ENCODE results near the gene SORBS1. TPM values are rescaled to one million over a fixed set of nuclear protein-coding genes. Genes with fewer than 3 reads are reported as not detected.
A peak's percentile ranks its signal among the peaks of the same experiment; 100 is the strongest.

SORBS1 gene
- total and polyA plus RNA-seq, 2 of the 13 experiments (the other 11 are each of a cell fraction or from before 2014, with no cell fraction given), result 16.8 to 39.8 TPM

GRCh38 chr10:95508730-95509129 is 52.4 kb downstream of the SORBS1 start:
- 51% methylated on average over 3 of the region's 3 CpGs for WGBS (ENCODE audit: low lambda C conversion rate)
- ATAC-seq (peak; percentile 50), DNase-seq (ENCODE audit: low spot score) (peak; percentile 28), FAIRE-seq (no peak)
- Histone ChIP-seq H2AFZ (ENCODE audit: low read length) (no peak overlapping the region), H3K4me3 (replicated peaks in 1 of 3; ENCODE audit: insufficient read depth in 1 of 3, low read depth in 2 of 3, low read length in 3 of 3) (no peak overlapping the region), H3K4me2 (ENCODE audit: low read depth, low read length) (peak overlapping the region; percentile 36), H3K27ac (ENCODE audit: extremely low read length, insufficient read depth, low read length) (peak overlapping the region; percentile 19), H3K9ac (ENCODE audit: insufficient read depth, low read depth, low read length) (0 out of 2 replicates have a peak overlapping the region, but pooled peaks have one; percentile 14), H3K4me1 (ENCODE audit: insufficient read depth, low read length) (peaks cover 78% of the 10 kb centered on the region), H4K20me1 (ENCODE audit: insufficient read depth, low read length) (no peaks in the 10 kb centered on the region), H3K9me3 (ENCODE audit: low read length) (no peaks in the 10 kb centered on the region), H3K27me3 (ENCODE audit: control insufficient read depth in 1 of 2, insufficient read depth in 2 of 2, low read length in 2 of 2) (no peaks in the 10 kb centered on the region), H3K36me3 (replicated peaks in 1 of 2; ENCODE audit: control insufficient read depth in 1 of 2, insufficient read depth in 2 of 2, low read length in 2 of 2) (no peaks in the 10 kb centered on the region), H3K79me2 (ENCODE audit: insufficient read depth, low read length) (peaks cover 56% of the 10 kb centered on the region)
- in situ Hi-C loops (cut with HindIII; ENCODE audit: extremely low pct_ligation_motif_present, low pct_unique_long_range_greater_than_20kb) (no loop called here), intact Hi-C loops (cut with micrococcal nuclease; ENCODE audit: unreplicated experiment) (no loop called here)
- ChIA-PET POLR2A (no interaction called here), CTCF (ENCODE audit: low intra/inter-chr PET ratio, low total read pairs) (no interaction called here)
- TF ChIP-seq ZKSCAN5 (CRISPR knock-in tag; IDR thresholded peaks at IDR 0.05), result no peak
- no peak for TF ChIP-seq ZNF33B (CRISPR knock-in tag; IDR thresholded peaks at IDR 0.05)
- no peak for TF ChIP-seq YEATS2 (CRISPR knock-in tag; IDR thresholded peaks at IDR 0.05; ENCODE audit: borderline replicate concordance)
- no peak for TF ChIP-seq KDM3A (CRISPR knock-in tag; IDR thresholded peaks at IDR 0.05; ENCODE audit: low read depth)
- TF ChIP-seq AHR (CRISPR knock-in tag; IDR thresholded peaks at IDR 0.05), result no peak
- no TSS peak for BruUV-seq (replicated peaks)

GRCh38 chr10:95506056-95506737 is 55.0 kb downstream of the SORBS1 start:
- ChIA-PET CTCF (ENCODE audit: low intra/inter-chr PET ratio, low total read pairs) (no interaction called here), POLR2A (no interaction called here)
- ATAC-seq, result no peak
- H3K9ac ChIP-seq (ENCODE audit: insufficient read depth, low read depth, low read length), result no peak overlapping the region
- H4K20me1 ChIP-seq (ENCODE audit: insufficient read depth, low read length), result no peaks in the 10 kb centered on the region
- no peak overlapping the region for H3K4me2 ChIP-seq (ENCODE audit: low read depth, low read length)
- no TSS peak for BruUV-seq (replicated peaks)
- no peaks in the 10 kb centered on the region for H3K9me3 ChIP-seq (ENCODE audit: low read length)
- DNase-seq (ENCODE audit: low spot score), result no peak
- no peak overlapping the region for H2AFZ ChIP-seq (ENCODE audit: low read length)
- TF ChIP-seq SOX5 (CRISPR knock-in tag; IDR thresholded peaks at IDR 0.05; ENCODE audit: borderline replicate concordance), result no peak
- TF ChIP-seq ZNF432 (CRISPR knock-in tag; IDR thresholded peaks at IDR 0.05; ENCODE audit: borderline replicate concordance), result no peak
- TF ChIP-seq PPARG (CRISPR knock-in tag; conservative IDR thresholded peaks at IDR 0.05), result no peak
- TF ChIP-seq ZNF644 (CRISPR knock-in tag; IDR thresholded peaks at IDR 0.05; ENCODE audit: low read depth), result no peak
- no peak for TF ChIP-seq ZFP41 (CRISPR knock-in tag; IDR thresholded peaks at IDR 0.05; ENCODE audit: borderline replicate concordance)
- H3K4me3 ChIP-seq (replicated peaks in 1 of 3; ENCODE audit: insufficient read depth in 1 of 3, low read depth in 2 of 3, low read length in 3 of 3), result no peak overlapping the region
- intact Hi-C loops (cut with micrococcal nuclease; ENCODE audit: unreplicated experiment), result no loop called here
- H3K27me3 ChIP-seq (ENCODE audit: control insufficient read depth in 1 of 2, insufficient read depth in 2 of 2, low read length in 2 of 2), result no peaks in the 10 kb centered on the region
- in situ Hi-C loops (cut with HindIII; ENCODE audit: extremely low pct_ligation_motif_present, low pct_unique_long_range_greater_than_20kb), result no loop called here
- 91% methylated on average over 2 of the region's 2 CpGs for WGBS (ENCODE audit: low lambda C conversion rate)
- no peak overlapping the region for H3K27ac ChIP-seq (ENCODE audit: extremely low read length, insufficient read depth, low read length)
- peaks cover 78% of the 10 kb centered on the region for H3K4me1 ChIP-seq (ENCODE audit: insufficient read depth, low read length)
- FAIRE-seq, result no peak
- peaks cover 57% of the 10 kb centered on the region for H3K79me2 ChIP-seq (ENCODE audit: insufficient read depth, low read length)
- H3K36me3 ChIP-seq (replicated peaks in 1 of 2; ENCODE audit: control insufficient read depth in 1 of 2, insufficient read depth in 2 of 2, low read length in 2 of 2), result no peaks in the 10 kb centered on the region
